GM10248 (cell line): Measurements from ENCODE around the gene OOEP.
"Not testable (repeated sequence)": the region's sequence is repeated elsewhere in the genome, so short reads cannot be mapped to it uniquely, and the experiment has no call there.

Source experiments
- CTCF ChIA-PET: fragments of 300-600 bp; sonication (Branson Sonifier 250); formaldehyde crosslinking; extraction: SDS; loops from one replicate; lab custom pipeline; 2021; ENCODE audit warnings: antibody characterized with exemption; lab: Yijun Ruan, JAX
- POLR2A ChIA-PET: fragments of 350-650 bp; sonication (Branson Sonifier 250); formaldehyde crosslinking; extraction: SDS; loops from one replicate; lab custom pipeline; 2020; ENCODE audit warnings: antibody characterized with exemption; lab: Yijun Ruan, JAX
- DNase-seq: peaks from one replicate; pipeline ENCODE4 v3.0.0; 2012; ENCODE audit errors: extremely low spot score
- TF ChIP-seq, protein P1 (sequence below): IDR thresholded peaks from 2 replicates; pipeline ENCODE4 v1.5.1; 2012; ENCODE audit warnings: mild to moderate bottlenecking, low read depth; ENCODE audit errors: extremely low read depth, missing control alignments, control extremely low read depth

The OOEP gene

DNA sequence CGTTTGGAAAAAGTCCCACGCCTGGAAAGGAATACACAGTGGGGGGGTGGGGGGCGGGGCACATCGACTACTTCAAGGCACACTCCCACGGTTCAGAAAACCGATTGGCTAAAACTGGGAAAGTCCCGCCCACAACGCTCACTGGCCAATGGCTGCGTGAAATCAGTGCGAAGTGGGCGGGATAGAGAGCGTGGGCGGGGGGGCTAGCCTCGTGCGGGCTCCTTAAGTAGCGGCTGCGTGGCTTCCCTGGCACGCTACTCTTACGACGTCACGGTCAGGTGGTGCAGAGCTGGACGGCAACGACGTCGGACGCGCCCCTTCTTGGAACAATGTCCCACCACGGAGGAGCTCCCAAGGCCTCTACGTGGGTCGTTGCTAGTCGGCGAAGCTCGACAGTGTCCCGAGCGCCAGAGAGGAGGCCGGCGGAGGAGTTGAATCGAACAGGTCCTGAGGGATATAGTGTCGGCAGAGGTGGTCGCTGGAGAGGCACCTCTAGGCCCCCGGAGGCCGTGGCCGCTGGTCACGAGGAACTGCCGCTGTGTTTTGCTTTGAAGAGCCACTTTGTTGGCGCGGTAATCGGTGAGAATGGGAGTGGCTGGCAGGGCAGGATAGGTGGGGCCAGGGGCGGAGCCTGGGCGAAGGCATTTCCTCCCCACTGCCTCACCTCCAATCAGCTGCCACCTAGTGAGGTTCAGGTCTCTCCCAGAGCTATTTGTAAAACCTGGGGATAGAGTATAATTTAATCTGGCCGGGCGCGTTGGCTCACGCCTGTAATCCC, 25.1 kb upstream of the OOEP start, which contains the start of gene DDX43:
Gene DDX43, plus strand, starts transcription at position 252 of the 778 bp plus-strand sequence. Its CDS starts 78 bp downstream, at position 330.
- DNase-seq: no peak
- TF ChIP-seq, protein P1, sequence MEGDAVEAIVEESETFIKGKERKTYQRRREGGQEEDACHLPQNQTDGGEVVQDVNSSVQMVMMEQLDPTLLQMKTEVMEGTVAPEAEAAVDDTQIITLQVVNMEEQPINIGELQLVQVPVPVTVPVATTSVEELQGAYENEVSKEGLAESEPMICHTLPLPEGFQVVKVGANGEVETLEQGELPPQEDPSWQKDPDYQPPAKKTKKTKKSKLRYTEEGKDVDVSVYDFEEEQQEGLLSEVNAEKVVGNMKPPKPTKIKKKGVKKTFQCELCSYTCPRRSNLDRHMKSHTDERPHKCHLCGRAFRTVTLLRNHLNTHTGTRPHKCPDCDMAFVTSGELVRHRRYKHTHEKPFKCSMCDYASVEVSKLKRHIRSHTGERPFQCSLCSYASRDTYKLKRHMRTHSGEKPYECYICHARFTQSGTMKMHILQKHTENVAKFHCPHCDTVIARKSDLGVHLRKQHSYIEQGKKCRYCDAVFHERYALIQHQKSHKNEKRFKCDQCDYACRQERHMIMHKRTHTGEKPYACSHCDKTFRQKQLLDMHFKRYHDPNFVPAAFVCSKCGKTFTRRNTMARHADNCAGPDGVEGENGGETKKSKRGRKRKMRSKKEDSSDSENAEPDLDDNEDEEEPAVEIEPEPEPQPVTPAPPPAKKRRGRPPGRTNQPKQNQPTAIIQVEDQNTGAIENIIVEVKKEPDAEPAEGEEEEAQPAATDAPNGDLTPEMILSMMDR: no peak
- ChIA-PET POLR2A (interaction anchor here (0.6 kb wide), 1 partner anchor 48 kb away, joined by 3 read pairs; no protein-coding TSS in a partner anchor), CTCF (no interaction called here)

DNA sequence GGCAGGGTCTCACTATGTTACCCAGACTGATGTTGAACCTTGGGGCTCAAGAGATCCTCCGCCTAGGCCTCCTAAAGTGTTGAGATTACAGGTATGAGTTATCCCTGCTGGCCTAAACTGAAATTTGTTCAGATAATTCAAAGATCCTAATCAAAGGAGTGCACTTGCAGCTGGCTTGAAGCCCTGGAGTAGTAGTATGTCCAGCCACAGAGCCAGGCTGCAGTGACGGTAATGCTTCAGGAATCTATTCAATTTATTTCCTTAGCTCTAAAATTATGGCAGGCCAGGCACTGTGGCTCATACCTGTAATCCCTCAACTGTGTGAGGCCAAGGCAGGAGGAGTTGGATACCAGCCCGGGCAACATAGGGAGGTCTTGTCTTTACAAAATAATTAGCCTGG, 23.6 kb upstream of the OOEP start:
- CTCF ChIA-PET: interaction anchor here (1.3 kb wide), 1 partner anchor 108 kb away, joined by 3 read pairs; no protein-coding TSS in a partner anchor
- POLR2A ChIA-PET: no interaction called here
- TF ChIP-seq, protein P1: no peak
- no peak for DNase-seq

DNA sequence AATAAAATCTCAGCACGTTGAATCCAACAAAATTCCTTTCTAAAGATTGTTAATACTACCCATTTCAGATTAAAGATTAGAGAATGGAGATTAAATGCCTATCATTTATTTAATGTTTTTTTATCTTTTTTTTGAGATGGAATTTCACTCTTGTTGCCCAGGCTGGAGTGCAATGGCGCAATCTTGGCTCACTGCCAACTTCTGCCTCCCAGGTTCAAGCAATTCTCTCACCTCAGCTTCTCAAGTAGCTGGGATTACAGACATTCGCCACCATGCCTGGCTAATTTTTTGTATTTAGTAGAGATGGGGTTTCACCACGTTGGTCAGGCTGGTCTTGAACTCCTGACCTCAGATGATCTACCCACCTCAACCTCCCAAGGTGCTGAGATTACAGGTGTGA, 22.5 kb upstream of the OOEP start:
- CTCF ChIA-PET, POLR2A ChIA-PET, DNase-seq: not testable (repeated sequence)

DNA sequence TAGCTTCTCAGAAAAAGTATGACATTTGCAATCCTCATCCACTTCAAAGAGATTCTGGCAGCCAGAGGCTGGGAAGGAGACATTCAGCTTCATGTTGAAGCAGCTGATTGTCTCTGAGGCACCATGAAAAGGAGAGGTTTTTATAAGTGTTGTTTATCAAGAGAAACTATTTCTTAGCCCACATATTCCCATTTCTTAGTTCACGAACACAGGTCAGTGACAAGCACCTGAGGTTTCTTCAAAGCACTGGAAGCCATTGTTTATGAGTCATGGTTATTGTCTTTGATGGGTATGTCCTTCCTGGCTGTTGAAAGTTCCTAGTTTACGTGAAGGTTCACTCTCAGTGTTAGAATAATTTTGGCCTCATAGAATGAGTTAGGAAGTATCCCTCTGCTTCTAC, 22.0 kb upstream of the OOEP start:
- ChIA-PET CTCF (interaction anchor here (1.5 kb wide), 1 partner anchor 9 kb away, joined by 4 read pairs; no protein-coding TSS in a partner anchor), POLR2A (no interaction called here)
- TF ChIP-seq, protein P1: no peak
- DNase-seq: no peak

DNA sequence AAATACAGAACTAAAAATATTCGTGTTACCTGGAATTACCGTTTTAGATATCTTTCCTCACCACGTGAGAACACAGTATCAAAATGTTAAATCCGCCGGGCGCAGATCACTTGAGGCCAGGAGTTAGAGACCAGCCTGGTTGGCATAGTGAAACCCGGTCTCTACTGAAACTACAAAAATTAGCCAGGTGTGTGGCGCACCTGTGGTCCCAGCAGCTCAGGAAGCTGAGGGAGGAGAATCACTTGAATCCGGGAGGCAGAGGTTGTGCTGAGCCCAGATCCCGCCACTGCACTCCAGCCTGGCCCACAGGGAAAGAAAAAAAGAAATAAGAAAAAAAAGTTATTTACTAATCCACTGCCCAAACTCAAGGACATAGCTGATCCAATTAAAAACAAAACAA, 20.2 kb upstream of the OOEP start:
- no peak for DNase-seq
- ChIA-PET CTCF (interaction anchor here (1.5 kb wide), 1 partner anchor 11 kb away, joined by 4 read pairs; no protein-coding TSS in a partner anchor), POLR2A (interaction anchor here (0.7 kb wide), 1 partner anchor 84 kb away, joined by 4 read pairs; no protein-coding TSS in a partner anchor)
- TF ChIP-seq, protein P1: no peak

DNA sequence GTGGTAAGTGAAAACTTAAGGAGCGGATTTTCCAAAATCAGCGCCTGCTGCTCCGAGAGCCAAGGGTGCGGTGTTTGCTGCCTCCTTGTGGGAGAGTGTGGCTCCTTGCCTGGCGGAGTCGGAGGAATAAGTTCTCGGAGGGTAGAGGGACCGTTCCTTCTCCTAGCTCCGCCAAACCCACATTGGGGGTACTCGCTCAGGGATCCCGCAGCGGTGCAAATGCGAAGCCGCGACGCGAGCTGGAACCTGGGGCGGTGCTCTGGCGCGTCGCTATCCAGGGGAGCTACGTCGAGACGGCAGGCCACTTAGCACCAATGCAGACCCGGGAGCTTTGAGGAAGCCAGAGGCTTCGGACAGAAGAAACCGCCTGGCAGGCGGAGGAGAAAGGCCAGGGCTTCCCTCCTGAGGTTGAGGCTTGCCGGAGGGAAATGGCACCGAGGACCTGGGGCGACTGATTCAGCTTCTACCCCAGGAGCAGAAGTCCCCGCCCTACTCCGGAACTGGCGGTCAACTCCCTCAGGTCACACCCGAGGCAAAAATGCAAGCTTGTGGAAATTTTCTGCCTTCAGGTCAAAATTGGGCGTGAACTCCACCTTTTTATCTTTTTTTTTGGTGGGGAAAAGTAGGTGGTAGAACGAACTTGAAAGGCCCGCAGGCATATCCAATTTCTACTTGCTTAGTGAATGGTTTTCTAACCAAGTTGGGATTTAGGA, 19.3 kb upstream of the OOEP start:
- ChIA-PET POLR2A (interaction anchor here (0.5 to 1.4 kb wide), 3 partner anchors 9 to 741 kb away, joined by 3 to 12 read pairs (median 3); no protein-coding TSS in a partner anchor), CTCF (interaction anchor here (0.8 to 2.5 kb wide), 12 partner anchors 9 to 979 kb away, joined by 3 to 16 read pairs (median 5); no protein-coding TSS in a partner anchor)
- TF ChIP-seq, protein P1: peak; percentile 72
- DNase-seq: peak; percentile 76
